Coronary artery (tissue), 2 donors: Measurements from ENCODE around the gene CHML.

Experiments
- DNase-seq: peaks from one replicate; pipeline ENCODE4 v3.0.0-alpha.2; 2017; ENCODE audit warnings: low spot score
- H3K27ac ChIP-seq, 2 donors: fragments of 200-600 bp; sonication (generic); one replicate each; pipeline ENCODE4 v1.5.1; 2016 to 2019
- H3K4me3 ChIP-seq: fragments of 200-600 bp; sonication (generic); 2 replicates; pipeline ENCODE4 v1.5.1; 2016; ENCODE audit warnings: mild to moderate bottlenecking, moderate library complexity
- TF ChIP-seq, protein P1 (sequence below): fragments of 200-600 bp; sonication (generic); IDR thresholded peaks from one replicate; pipeline ENCODE4 v1.5.1; 2019; ENCODE audit warnings: antibody characterized with exemption

CHML gene

GRCh38 chr1:241606544-241606943 is 33.6 kb downstream of the CHML start:
- Histone ChIP-seq H3K4me3 (no peak overlapping the region), H3K27ac (no peak overlapping the region)
- TF ChIP-seq, protein P1, sequence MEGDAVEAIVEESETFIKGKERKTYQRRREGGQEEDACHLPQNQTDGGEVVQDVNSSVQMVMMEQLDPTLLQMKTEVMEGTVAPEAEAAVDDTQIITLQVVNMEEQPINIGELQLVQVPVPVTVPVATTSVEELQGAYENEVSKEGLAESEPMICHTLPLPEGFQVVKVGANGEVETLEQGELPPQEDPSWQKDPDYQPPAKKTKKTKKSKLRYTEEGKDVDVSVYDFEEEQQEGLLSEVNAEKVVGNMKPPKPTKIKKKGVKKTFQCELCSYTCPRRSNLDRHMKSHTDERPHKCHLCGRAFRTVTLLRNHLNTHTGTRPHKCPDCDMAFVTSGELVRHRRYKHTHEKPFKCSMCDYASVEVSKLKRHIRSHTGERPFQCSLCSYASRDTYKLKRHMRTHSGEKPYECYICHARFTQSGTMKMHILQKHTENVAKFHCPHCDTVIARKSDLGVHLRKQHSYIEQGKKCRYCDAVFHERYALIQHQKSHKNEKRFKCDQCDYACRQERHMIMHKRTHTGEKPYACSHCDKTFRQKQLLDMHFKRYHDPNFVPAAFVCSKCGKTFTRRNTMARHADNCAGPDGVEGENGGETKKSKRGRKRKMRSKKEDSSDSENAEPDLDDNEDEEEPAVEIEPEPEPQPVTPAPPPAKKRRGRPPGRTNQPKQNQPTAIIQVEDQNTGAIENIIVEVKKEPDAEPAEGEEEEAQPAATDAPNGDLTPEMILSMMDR: no peak
- no peak for DNase-seq

DNA sequence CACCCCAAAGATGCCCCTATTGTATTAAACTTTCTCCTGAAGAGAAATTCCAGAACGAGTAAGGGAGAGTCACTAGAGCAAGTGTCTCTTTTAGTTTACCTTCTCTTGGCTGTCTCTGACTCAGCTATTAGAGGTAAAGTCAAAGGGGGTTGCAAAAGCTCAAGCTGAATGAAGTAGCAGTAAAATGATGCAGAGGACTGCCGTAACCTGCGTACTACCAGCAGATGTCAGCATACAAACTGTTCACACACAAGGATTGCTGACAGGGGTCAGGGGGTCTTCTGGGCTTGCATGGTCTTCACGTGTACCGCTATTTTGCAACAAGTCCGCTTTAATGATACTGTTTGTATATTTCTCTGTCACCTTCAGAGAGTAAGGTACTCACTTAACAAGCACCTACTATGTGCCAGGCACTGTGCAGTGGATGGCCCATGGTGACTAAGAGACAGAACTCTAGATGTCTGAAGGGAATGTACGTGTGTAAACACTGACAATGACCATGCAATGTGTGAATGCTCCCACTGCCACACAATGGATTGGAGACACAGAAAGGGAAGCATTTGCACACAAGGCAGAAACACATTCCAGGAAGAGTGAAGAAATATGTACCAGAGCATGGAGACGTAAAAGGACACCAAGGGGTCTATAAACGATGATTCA is 34.9 kb downstream of the CHML start:
- no peak overlapping the region for H3K27ac ChIP-seq
- DNase-seq: no peak
- TF ChIP-seq, protein P1: no peak
- no peak overlapping the region for H3K4me3 ChIP-seq

DNA sequence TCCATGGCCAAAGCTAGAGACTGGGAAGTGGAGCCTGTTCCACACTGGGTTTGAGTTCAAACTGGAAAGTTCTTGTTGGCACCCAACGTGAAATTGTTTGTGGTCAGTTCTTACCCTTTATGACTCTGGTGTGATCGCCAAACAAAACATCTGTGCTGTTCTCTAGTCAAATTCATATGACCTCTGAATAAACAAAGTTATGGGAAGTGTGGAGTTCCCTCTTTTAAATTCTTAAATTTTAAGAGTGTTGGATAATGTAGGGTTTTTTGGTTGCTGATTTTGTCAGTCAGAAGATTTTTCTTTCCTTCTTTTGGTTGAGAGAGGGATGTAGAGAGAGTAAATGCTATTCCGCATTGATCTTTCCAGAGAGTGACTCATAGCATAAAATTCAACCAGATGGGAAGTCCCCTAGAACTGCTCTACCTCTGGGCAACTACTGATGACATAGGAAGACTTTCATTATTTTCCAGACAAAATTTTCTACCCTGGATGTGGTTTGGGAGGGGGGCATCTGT is 36.4 kb downstream of the CHML start:
- peak overlapping the region in 1 of 2 donors; percentile 9 for H3K27ac ChIP-seq
- TF ChIP-seq, protein P1: no peak
- DNase-seq: no peak
- no peak overlapping the region for H3K4me3 ChIP-seq

- DNase-seq: no peak
- Histone ChIP-seq H3K27ac (no peak overlapping the region), H3K4me3 (no peak overlapping the region)
- TF ChIP-seq, protein P1: no peak
Measured at GRCh38 chr1:241600496-241600901, 39.7 kb downstream of the CHML start.

- Histone ChIP-seq H3K4me3 (no peak overlapping the region), H3K27ac (no peak overlapping the region)
- no peak for DNase-seq
- TF ChIP-seq, protein P1: no peak
Measured at GRCh38 chr1:241598249-241598648, 41.9 kb downstream of the CHML start.

- no peak overlapping the region for H3K4me3 ChIP-seq
- DNase-seq: no peak
- TF ChIP-seq, protein P1: no peak
- no peak overlapping the region for H3K27ac ChIP-seq
Measured at GRCh38 chr1:241596633-241597032, 43.5 kb downstream of the CHML start.

GRCh38 chr1:241593186-241593585 is 47.0 kb downstream of the CHML start:
- no peak for DNase-seq
- H3K4me3 ChIP-seq: no peak overlapping the region
- TF ChIP-seq, protein P1: no peak
- no peak overlapping the region for H3K27ac ChIP-seq
